Smooth muscle cell (in vitro differentiated cells): Measurements from ENCODE around the gene IL6ST. TPM values are rescaled to one million over a fixed set of nuclear protein-coding genes. Genes with fewer than 3 reads are reported as not detected.
"Not testable (repeated sequence)": the region's sequence is repeated elsewhere in the genome, so short reads cannot be mapped to it uniquely, and the experiment has no call there.

ENCODE experiments used
- DNase-seq: peaks from one replicate; lab custom pipeline; 2025; ENCODE audit not compliant: unreplicated experiment; lab: John Stamatoyannopoulos, UW
- H2AFZ ChIP-seq: fragments of 200-600 bp; sonication (generic); 2 replicates; pipeline ENCODE4 v1.6.0; 2016; ENCODE audit warnings: antibody characterized with exemption, low read depth, mild to moderate bottlenecking
- H3F3A ChIP-seq: fragments of 200-600 bp; sonication (generic); 2 replicates; pipeline ENCODE4 v1.6.0; 2017; ENCODE audit warnings: antibody characterized with exemption, low read depth
- H3K27ac ChIP-seq: fragments of 200-600 bp; sonication (generic); 2 replicates; pipeline ENCODE4 v1.5.1; 2016; ENCODE audit warnings: low read depth, mild to moderate bottlenecking
- H3K27me3 ChIP-seq: fragments of 200-600 bp; sonication (generic); 2 replicates; pipeline ENCODE4 v1.6.1; 2016; ENCODE audit warnings: low read depth, mild to moderate bottlenecking
- H3K36me3 ChIP-seq: fragments of 200-600 bp; sonication (generic); 2 replicates; pipeline ENCODE4 v1.5.1; 2016; ENCODE audit warnings: low read depth
- H3K4me1 ChIP-seq: fragments of 200-600 bp; sonication (generic); 2 replicates; pipeline ENCODE4 v1.5.1; 2016; ENCODE audit warnings: low read depth
- H3K4me2 ChIP-seq: fragments of 200-600 bp; sonication (generic); 2 replicates; pipeline ENCODE4 v1.6.0; 2016; ENCODE audit warnings: mild to moderate bottlenecking
- H3K4me3 ChIP-seq: fragments of 200-600 bp; sonication (generic); 2 replicates; pipeline ENCODE4 v1.5.1; 2016; ENCODE audit warnings: mild to moderate bottlenecking
- H3K79me2 ChIP-seq: fragments of 200-600 bp; sonication (generic); 2 replicates; pipeline ENCODE4 v1.6.0; 2016; ENCODE audit warnings: low read depth, mild to moderate bottlenecking
- H3K9ac ChIP-seq: fragments of 200-600 bp; sonication (generic); 2 replicates; pipeline ENCODE4 v1.6.0; 2016; ENCODE audit warnings: low read depth
- H3K9me3 ChIP-seq: fragments of 200-600 bp; sonication (generic); replicated peaks from 2 replicates; pipeline ENCODE4 v1.5.1; 2016; ENCODE audit warnings: low read depth
- H4K20me1 ChIP-seq: fragments of 200-600 bp; sonication (generic); 2 replicates; pipeline ENCODE4 v1.6.0; 2016; ENCODE audit warnings: low read depth
- CTCF ChIP-seq: fragments of 200-600 bp; sonication (generic); IDR thresholded peaks from 2 replicates; pipeline ENCODE4 v1.5.1; 2017; ENCODE audit warnings: borderline replicate concordance, mild to moderate bottlenecking, antibody characterized with exemption; ENCODE audit not compliant: insufficient read depth, poor library complexity, severe bottlenecking
- WGBS: methylation state at CpG from one replicate; pipeline ENCODE4 v1.1.7; 2016; ENCODE audit warnings: low lambda C conversion rate; 5-methylcytosine and 5-hydroxymethylcytosine counted together
- polyA plus RNA-seq: library from polyadenylated mRNA; unstranded; fragments of >200 nt; fragmentation: Nextera tagmentation; extraction: Ambion mirVana; gene quantifications from 2 replicates; pipeline ENCODE4 v1.2.1, GENCODE V29; 2016
- total RNA-seq: library from RNA; depleted of rRNA; stranded (reverse); fragments of >200 nt; gene quantifications from 2 replicates; pipeline ENCODE4 v1.2.3, GENCODE V29; 2014

Gene IL6ST
- total and polyA plus RNA-seq, 2 experiments from 2014 or later: 555 to 1,401 TPM

- peak overlapping the region; percentile 46 for H3K4me2 ChIP-seq
Observed at GRCh38 chr5:56018832-56019231, 24.1 kb upstream of the IL6ST start.

GRCh38 chr5:56014701-56015100 is 19.9 kb upstream of the IL6ST start:
- H3K27ac ChIP-seq, H2AFZ ChIP-seq, H3K36me3 ChIP-seq, H3K9ac ChIP-seq, H3K4me1 ChIP-seq, H3K4me3 ChIP-seq, H4K20me1 ChIP-seq, H3K9me3 ChIP-seq, H3K27me3 ChIP-seq, DNase-seq, H3K79me2 ChIP-seq, H3K4me2 ChIP-seq: not testable (repeated sequence)
- peaks cover 19% of the 10 kb centered on the region for H3F3A ChIP-seq
- 100% methylated on average over 3 of the region's 26 CpGs for WGBS

More at GRCh38 chr5:56018832-56019231, 24.1 kb upstream of the IL6ST start:
- H3K36me3 ChIP-seq: no peaks in the 10 kb centered on the region
- H3K79me2 ChIP-seq: no peaks in the 10 kb centered on the region
- no peak for DNase-seq
- no peak for TF ChIP-seq CTCF
- H4K20me1 ChIP-seq: no peaks in the 10 kb centered on the region
- peak overlapping the region; percentile 60 for H3K27ac ChIP-seq
- H3K4me3 ChIP-seq: no peak overlapping the region
- no peaks in the 10 kb centered on the region for H3K9me3 ChIP-seq
- H2AFZ ChIP-seq: no peak overlapping the region
- H3K4me1 ChIP-seq: peaks cover 4% of the 10 kb centered on the region
- H3K9ac ChIP-seq: no peak overlapping the region
- WGBS: 61% methylated on average over 1 of the region's 1 CpG
- no peaks in the 10 kb centered on the region for H3F3A ChIP-seq
- no peaks in the 10 kb centered on the region for H3K27me3 ChIP-seq

DNA sequence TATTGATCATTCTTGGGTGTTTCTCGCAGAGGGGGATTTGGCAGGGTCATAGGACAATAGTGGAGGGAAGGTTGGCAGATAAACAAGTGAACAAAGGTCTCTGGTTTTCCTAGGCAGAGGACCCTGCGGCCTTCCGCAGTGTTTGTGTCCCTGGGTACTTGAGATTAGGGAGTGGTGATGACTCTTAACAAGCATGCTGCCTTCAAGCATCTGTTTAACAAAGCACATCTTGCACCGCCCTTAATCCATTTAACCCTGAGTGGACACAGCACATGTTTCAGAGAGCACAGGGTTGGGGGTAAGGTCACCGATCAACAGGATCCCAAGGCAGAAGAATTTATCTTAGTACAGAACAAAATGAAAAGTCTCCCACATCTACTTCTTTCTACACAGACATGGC is 19.2 kb upstream of the IL6ST start:
- H3K27ac ChIP-seq, H2AFZ ChIP-seq, H3K79me2 ChIP-seq, H3K27me3 ChIP-seq, DNase-seq, H3K4me1 ChIP-seq, H3K4me2 ChIP-seq, H3K36me3 ChIP-seq, H3K9ac ChIP-seq, H3K4me3 ChIP-seq, H3K9me3 ChIP-seq, H4K20me1 ChIP-seq: not testable (repeated sequence)
- WGBS: 93% methylated on average over 2 of the region's 5 CpGs
- H3F3A ChIP-seq: peaks cover 19% of the 10 kb centered on the region

- Histone ChIP-seq H3K27ac (peak overlapping the region; percentile 83), H3K27me3 (no peaks in the 10 kb centered on the region), H3K79me2 (no peaks in the 10 kb centered on the region), H3F3A (peaks cover 19% of the 10 kb centered on the region), H2AFZ (no peak overlapping the region), H3K9ac (peak overlapping the region; percentile 33), H4K20me1 (no peaks in the 10 kb centered on the region), H3K4me1 (no peaks in the 10 kb centered on the region), H3K4me2 (peak overlapping the region; percentile 45), H3K4me3 (no peak overlapping the region), H3K9me3 (no peaks in the 10 kb centered on the region), H3K36me3 (no peaks in the 10 kb centered on the region)
- DNase-seq: no peak
- TF ChIP-seq CTCF: no peak
- 74% methylated on average over 5 of the region's 5 CpGs for WGBS
Observed at GRCh38 chr5:56012281-56012963, 17.7 kb upstream of the IL6ST start.
